ENCODE data around the gene ACTA2. TPM values are rescaled to one million over a fixed set of nuclear protein-coding genes. Genes with fewer than 3 reads are reported as not detected.

The ACTA2 gene
- total RNA-seq, 1 donor from 2014 or later = 2.4 TPM

DNA sequence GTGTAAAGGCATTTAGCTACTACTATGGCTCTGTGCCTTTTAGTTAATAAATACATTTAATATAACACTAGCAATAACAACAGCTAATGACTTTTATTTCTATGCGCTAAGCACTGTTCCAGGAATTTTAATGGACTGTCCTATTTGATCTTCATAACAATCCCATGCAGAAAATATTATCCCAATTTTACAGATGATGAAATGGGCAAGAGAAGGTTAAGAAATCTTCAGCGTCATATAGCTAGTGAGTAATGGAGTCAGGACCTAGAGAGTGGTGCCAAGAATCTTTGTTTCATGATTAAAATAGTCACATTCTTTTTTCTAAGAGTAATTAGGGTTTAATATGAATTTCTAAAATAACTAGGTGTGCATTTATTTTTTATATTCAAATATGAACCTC is 32.4 kb downstream of the ACTA2 start:
- POLR2A ChIA-PET = no interaction called here
- intact Hi-C loops (cut with micrococcal nuclease) = no loop called here

DNA sequence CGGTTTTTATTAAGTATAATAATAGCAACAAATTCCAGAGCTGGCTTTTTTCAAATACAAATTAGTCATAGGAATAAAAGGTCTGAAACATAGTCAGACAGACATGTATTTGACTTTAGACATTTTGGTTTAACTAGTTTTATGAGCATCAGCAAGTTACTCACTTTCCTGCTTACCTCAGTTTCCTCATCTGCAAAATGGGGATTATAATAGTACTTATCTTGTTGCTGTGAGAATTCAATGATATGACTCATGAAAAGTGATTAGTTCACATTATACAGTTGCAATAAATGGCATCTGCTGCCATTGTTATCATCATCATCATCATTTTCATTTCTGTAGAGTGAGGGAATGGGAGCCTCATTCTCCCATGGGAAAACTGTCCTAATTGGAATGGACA is 33.5 kb downstream of the ACTA2 start:
- no peak for DNase-seq
- CTCF ChIA-PET = interaction anchor here (4.1 kb wide), 1 partner anchor 83 kb away, joined by 17 read pairs; no protein-coding TSS in a partner anchor
- no peak for ATAC-seq (ENCODE audit: low read depth)
- peaks cover 72% of the 10 kb centered on the region for H3K36me3 Mint-ChIP-seq (ENCODE audit: low read depth)
- H3K4me3 Mint-ChIP-seq = no peak overlapping the region
- H3K4me1 Mint-ChIP-seq = no peaks in the 10 kb centered on the region
- POLR2A ChIA-PET = no interaction called here
- TF ChIP-seq, protein P1, sequence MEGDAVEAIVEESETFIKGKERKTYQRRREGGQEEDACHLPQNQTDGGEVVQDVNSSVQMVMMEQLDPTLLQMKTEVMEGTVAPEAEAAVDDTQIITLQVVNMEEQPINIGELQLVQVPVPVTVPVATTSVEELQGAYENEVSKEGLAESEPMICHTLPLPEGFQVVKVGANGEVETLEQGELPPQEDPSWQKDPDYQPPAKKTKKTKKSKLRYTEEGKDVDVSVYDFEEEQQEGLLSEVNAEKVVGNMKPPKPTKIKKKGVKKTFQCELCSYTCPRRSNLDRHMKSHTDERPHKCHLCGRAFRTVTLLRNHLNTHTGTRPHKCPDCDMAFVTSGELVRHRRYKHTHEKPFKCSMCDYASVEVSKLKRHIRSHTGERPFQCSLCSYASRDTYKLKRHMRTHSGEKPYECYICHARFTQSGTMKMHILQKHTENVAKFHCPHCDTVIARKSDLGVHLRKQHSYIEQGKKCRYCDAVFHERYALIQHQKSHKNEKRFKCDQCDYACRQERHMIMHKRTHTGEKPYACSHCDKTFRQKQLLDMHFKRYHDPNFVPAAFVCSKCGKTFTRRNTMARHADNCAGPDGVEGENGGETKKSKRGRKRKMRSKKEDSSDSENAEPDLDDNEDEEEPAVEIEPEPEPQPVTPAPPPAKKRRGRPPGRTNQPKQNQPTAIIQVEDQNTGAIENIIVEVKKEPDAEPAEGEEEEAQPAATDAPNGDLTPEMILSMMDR (IDR thresholded peaks at IDR 0.05) = no peak
- H3K27me3 Mint-ChIP-seq = no peaks in the 10 kb centered on the region
- H3K27ac Mint-ChIP-seq = no peak overlapping the region
- no peaks in the 10 kb centered on the region for H3K9me3 Mint-ChIP-seq
- intact Hi-C loops (cut with micrococcal nuclease) = no loop called here

More for the DNA sequence above, 32.4 kb downstream of the ACTA2 start:
- no peak overlapping the region for H3K27ac Mint-ChIP-seq
- H3K4me3 Mint-ChIP-seq = no peak overlapping the region
- CTCF ChIA-PET = interaction anchor here (0.9 to 4.1 kb wide), 4 partner anchors 12 to 85 kb away, joined by 3 to 17 read pairs (median 4); no protein-coding TSS in a partner anchor
- TF ChIP-seq, protein P1 (IDR thresholded peaks at IDR 0.05) = no peak
- no peaks in the 10 kb centered on the region for H3K4me1 Mint-ChIP-seq
- H3K36me3 Mint-ChIP-seq (ENCODE audit: low read depth) = peaks cover 77% of the 10 kb centered on the region
- H3K27me3 Mint-ChIP-seq = no peaks in the 10 kb centered on the region
- no peak for DNase-seq
- no peak for ATAC-seq (ENCODE audit: low read depth)
- H3K9me3 Mint-ChIP-seq = no peaks in the 10 kb centered on the region

DNA sequence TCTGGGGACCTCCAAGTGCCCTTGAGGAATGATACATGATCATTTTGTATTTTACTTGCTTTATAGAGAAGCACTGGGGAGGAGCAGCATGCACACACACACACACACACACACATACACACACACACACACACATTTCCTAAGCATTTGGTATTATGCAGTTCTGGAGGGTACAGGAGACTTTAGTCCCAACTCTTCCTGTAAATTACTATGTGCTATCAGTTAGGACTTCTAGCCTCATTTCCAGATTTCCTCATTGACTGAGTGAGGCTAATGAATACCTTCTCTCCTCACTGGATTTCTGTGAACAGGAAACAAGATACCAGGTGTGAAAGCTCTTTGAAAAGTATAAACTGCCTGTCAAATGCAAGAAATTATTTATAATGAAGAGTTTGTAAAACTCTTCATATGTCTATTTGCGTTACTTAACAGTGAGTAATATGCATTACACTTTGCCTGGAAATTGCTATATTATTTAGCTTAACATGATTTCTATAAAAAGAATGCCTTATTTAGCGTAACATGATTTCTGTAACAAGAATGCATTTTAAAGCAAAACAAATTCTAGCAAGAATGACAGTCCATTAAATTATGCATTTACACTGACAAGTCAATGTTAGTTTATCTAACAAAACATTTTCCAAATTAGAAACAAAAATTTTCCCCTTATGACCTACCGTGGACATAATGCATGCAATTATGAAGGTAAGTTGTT is 34.2 kb downstream of the ACTA2 start:
- ChIA-PET CTCF (interaction anchor here (1.4 to 4.1 kb wide), 2 partner anchors 16 to 83 kb away, joined by 4 to 17 read pairs; no protein-coding TSS in a partner anchor), POLR2A (no interaction called here)
- H3K36me3 Mint-ChIP-seq (ENCODE audit: low read depth) = peaks cover 72% of the 10 kb centered on the region
- no peak overlapping the region for H3K27ac Mint-ChIP-seq
- no peak overlapping the region for H3K4me3 Mint-ChIP-seq
- no peaks in the 10 kb centered on the region for H3K4me1 Mint-ChIP-seq
- H3K27me3 Mint-ChIP-seq = no peaks in the 10 kb centered on the region
- H3K9me3 Mint-ChIP-seq = no peaks in the 10 kb centered on the region
- TF ChIP-seq, protein P1 (IDR thresholded peaks at IDR 0.05) = no peak
- no peak for DNase-seq
- intact Hi-C loops (cut with micrococcal nuclease) = no loop called here
- no peak for ATAC-seq (ENCODE audit: low read depth)

DNA sequence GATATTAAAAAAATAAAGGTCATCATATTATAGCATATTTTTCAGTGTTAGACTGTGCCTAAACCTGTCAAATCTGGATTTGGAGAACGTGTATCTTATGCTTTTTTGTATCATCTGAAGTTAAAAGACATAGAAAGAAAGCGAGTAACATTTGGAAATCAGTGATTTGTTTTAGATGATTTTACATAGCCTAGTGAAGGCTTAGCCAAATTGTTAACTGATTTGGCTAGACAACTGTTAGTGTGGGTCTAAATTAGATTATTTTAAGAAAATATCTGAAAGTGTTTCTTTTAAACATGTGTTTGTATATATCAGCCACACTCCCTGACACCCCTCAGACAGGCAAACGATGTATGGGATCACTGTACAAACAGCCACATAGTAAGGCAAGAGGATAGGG is 35.6 kb downstream of the ACTA2 start:
- POLR2A ChIA-PET = no interaction called here
- Mint-ChIP-seq H3K9me3 (no peaks in the 10 kb centered on the region), H3K27me3 (no peaks in the 10 kb centered on the region), H3K27ac (no peak overlapping the region), H3K36me3 (ENCODE audit: low read depth) (peaks cover 72% of the 10 kb centered on the region), H3K4me1 (no peaks in the 10 kb centered on the region), H3K4me3 (no peak overlapping the region)
- DNase-seq = no peak
- TF ChIP-seq, protein P1 (IDR thresholded peaks at IDR 0.05) = no peak
- ATAC-seq (ENCODE audit: low read depth) = no peak
- intact Hi-C loops (cut with micrococcal nuclease) = no loop called here
- CTCF ChIA-PET = interaction anchor here (1.4 to 4.1 kb wide), 2 partner anchors 18 to 81 kb away, joined by 4 to 17 read pairs; no protein-coding TSS in a partner anchor

GRCh38 chr10:88916231-88916630 is 36.3 kb downstream of the ACTA2 start:
- ATAC-seq (ENCODE audit: low read depth) (no peak), DNase-seq (no peak)
- intact Hi-C loops (cut with micrococcal nuclease) = no loop called here
- Mint-ChIP-seq H3K36me3 (ENCODE audit: low read depth) (peaks cover 78% of the 10 kb centered on the region), H3K4me1 (no peaks in the 10 kb centered on the region), H3K27me3 (no peaks in the 10 kb centered on the region), H3K9me3 (no peaks in the 10 kb centered on the region), H3K27ac (no peak overlapping the region), H3K4me3 (no peak overlapping the region)
- ChIA-PET POLR2A (interaction anchor here (0.6 kb wide), 1 partner anchor 9 kb away, joined by 10 read pairs; no protein-coding TSS in a partner anchor), CTCF (interaction anchor here (1.2 kb wide), 1 partner anchor 81 kb away, joined by 3 read pairs; no protein-coding TSS in a partner anchor)
- TF ChIP-seq, protein P1 (IDR thresholded peaks at IDR 0.05) = no peak

Measured in activated B cell treated with CpG ODN at 0.5 μM for 24 hours (primary cell).